22Rv1 (cell line): ENCODE data around the gene USHBP1.

ENCODE experiments used
- ZFX ChIP-seq: fragments of 450-650 bp; IDR thresholded peaks from 2 replicates; pipeline ENCODE4 v1.6.1; 2017; ENCODE audit warnings: antibody characterized with exemption, borderline replicate concordance
- TF ChIP-seq, protein P1 (sequence below): fragments of 450-650 bp; IDR thresholded peaks from 2 replicates; pipeline ENCODE4 v1.5.1; 2017; ENCODE audit warnings: mild to moderate bottlenecking

DNA sequence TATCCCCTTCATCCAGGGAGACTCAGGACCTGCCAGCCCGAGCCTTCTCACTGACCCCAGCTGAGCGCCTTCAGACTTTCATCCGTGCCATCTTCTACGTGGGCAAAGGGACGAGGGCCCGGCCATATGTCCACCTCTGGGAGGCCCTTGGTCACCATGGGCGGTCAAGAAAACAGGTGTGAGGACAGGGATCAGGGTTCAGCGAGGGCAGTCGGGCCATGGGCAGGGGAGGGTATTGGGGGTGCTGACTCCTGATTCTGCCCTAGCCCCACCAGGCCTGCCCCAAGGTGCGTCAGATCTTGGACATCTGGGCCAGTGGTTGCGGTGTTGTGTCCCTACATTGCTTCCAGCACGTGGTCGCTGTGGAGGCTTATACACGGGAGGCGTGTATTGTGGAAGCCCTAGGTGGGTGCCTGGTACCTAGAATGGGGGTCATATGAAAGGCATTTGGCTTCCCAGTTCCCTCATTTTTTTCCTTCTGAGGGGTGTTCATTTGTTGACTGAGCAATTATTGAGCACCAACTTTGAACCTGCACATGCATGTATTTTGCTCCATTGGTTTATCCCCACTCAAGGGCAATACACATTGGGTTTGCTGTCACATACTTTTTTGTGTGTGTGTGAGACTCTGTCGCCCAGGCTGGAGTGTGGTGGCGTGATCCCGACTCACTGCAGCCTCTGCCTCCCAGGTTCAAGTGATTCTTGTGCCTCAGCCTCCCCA lies 21.0 kb upstream of the USHBP1 start:
- TF ChIP-seq, protein P1, sequence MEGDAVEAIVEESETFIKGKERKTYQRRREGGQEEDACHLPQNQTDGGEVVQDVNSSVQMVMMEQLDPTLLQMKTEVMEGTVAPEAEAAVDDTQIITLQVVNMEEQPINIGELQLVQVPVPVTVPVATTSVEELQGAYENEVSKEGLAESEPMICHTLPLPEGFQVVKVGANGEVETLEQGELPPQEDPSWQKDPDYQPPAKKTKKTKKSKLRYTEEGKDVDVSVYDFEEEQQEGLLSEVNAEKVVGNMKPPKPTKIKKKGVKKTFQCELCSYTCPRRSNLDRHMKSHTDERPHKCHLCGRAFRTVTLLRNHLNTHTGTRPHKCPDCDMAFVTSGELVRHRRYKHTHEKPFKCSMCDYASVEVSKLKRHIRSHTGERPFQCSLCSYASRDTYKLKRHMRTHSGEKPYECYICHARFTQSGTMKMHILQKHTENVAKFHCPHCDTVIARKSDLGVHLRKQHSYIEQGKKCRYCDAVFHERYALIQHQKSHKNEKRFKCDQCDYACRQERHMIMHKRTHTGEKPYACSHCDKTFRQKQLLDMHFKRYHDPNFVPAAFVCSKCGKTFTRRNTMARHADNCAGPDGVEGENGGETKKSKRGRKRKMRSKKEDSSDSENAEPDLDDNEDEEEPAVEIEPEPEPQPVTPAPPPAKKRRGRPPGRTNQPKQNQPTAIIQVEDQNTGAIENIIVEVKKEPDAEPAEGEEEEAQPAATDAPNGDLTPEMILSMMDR = no peak
- TF ChIP-seq ZFX = no peak
